ENCODE results near the gene EPM2A.

GRCh38 chr6:145620088-145620487 is 115.2 kb downstream of the EPM2A start:
- TF ChIP-seq CTCF (IDR thresholded peaks at IDR 0.05; ENCODE audit: poor library complexity) (no peak), EZH2 (IDR thresholded peaks at IDR 0.05; ENCODE audit: borderline replicate concordance) (no peak), EZH2phosphoT487 (IDR thresholded peaks at IDR 0.05; ENCODE audit: low read depth, severe bottlenecking, unreplicated experiment) (no peak)
